Gastrocnemius medialis (tissue), 4 donors: ENCODE measurements around the gene ZSWIM7. TPM values are rescaled to one million over a fixed set of nuclear protein-coding genes. Genes with fewer than 3 reads are reported as not detected.

ENCODE experiments used
- ATAC-seq, 2 donors: fragments of 150-250 bp; one replicate each; pipeline ENCODE4 v1.9.1; 2016
- DNase-seq, 2 donors: peaks; one replicate each; pipeline ENCODE4 v3.0.0-alpha.2; 2019
- H3K27ac ChIP-seq, 4 donors: fragments of 200-600 bp; sonication (generic); 1 replicate in 1 of 4; 2 replicates in 3 of 4; pipeline ENCODE4 v1.5.1; 2016 to 2018; ENCODE audit warnings: mild to moderate bottlenecking in 2 of 4, moderate library complexity in 1 of 4
- H3K27me3 ChIP-seq, 3 donors: fragments of 200-600 bp; sonication (generic) in 2 of 3; 1 replicate in 1 of 3; 2 replicates in 2 of 3; pipeline versions ENCODE4 v1.5.1 to v1.6.0; 2016 to 2019; ENCODE audit warnings: mild to moderate bottlenecking in 1 of 3, moderate library complexity in 1 of 3
- H3K36me3 ChIP-seq, 2 donors: fragments of 200-600 bp; sonication (generic) in 1 of 2; one replicate each; pipeline ENCODE4 v1.5.1; 2017 to 2018
- H3K4me1 ChIP-seq, 2 donors: fragments of 200-600 bp; sonication (generic) in 1 of 2; one replicate each; pipeline ENCODE4 v1.5.1; 2016 to 2017; ENCODE audit warnings: mild to moderate bottlenecking in 2 of 2
- H3K4me3 ChIP-seq, 4 donors: fragments of 200-600 bp; sonication (generic) in 3 of 4; 1 replicate in 1 of 4; 2 replicates in 3 of 4; pipeline ENCODE4 v1.5.1; 2016 to 2019; ENCODE audit warnings: mild to moderate bottlenecking in 2 of 4
- H3K9me3 ChIP-seq, 3 donors: fragments of 200-600 bp; sonication (generic) in 2 of 3; 1 replicate in 1 of 3; 2 replicates in 2 of 3; pipeline ENCODE4 v1.5.1; 2016 to 2019
- POLR2A ChIP-seq, 2 donors: fragments of 450-650 bp; IDR thresholded peaks; one replicate each; pipeline ENCODE4 v1.6.1; 2017; ENCODE audit warnings: antibody characterized with exemption in 2 of 2, mild to moderate bottlenecking in 2 of 2, moderate library complexity in 2 of 2
- in situ Hi-C, 4 donors: fragments of 200-750 bp; cut with MboI; loops; one replicate each; pipeline versions ENCODE4 v1.15.0 to v1.8.0; 2017; ENCODE audit warnings: low sequenced_read_pairs in 4 of 4
- intact Hi-C: fragments of 100-400 bp; cut with DNase I; formaldehyde crosslinking; loops from one replicate; pipeline ENCODE4 v1.15.1; 2023; ENCODE audit warnings: low total_unique reads
- total RNA-seq, 4 donors: library from RNA; depleted of rRNA; stranded (reverse); fragments of >200 nt; gene quantifications; one replicate each; pipeline versions ENCODE4 v1.1.0 to v1.2.3, GENCODE V29; 2016
- TF ChIP-seq, protein P1 (sequence below), 5 experiments: fragments of 450-650 bp in 3 of 5; fragments of 200-600 bp in 2 of 5; sonication (generic) in 2 of 5; IDR thresholded peaks in 4 of 5; conservative IDR thresholded peaks in 1 of 5; 1 replicate in 4 of 5; 2 replicates in 1 of 5; pipeline ENCODE4 v1.5.1; 2016 to 2019; ENCODE audit warnings: antibody characterized with exemption in 5 of 5, mild to moderate bottlenecking in 3 of 5, moderate library complexity in 3 of 5

The ZSWIM7 gene, protein sequence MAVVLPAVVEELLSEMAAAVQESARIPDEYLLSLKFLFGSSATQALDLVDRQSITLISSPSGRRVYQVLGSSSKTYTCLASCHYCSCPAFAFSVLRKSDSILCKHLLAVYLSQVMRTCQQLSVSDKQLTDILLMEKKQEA
- total RNA-seq = 10 to 100 TPM; 13.2 to 19.5 (median 19.1) TPM

DNA sequence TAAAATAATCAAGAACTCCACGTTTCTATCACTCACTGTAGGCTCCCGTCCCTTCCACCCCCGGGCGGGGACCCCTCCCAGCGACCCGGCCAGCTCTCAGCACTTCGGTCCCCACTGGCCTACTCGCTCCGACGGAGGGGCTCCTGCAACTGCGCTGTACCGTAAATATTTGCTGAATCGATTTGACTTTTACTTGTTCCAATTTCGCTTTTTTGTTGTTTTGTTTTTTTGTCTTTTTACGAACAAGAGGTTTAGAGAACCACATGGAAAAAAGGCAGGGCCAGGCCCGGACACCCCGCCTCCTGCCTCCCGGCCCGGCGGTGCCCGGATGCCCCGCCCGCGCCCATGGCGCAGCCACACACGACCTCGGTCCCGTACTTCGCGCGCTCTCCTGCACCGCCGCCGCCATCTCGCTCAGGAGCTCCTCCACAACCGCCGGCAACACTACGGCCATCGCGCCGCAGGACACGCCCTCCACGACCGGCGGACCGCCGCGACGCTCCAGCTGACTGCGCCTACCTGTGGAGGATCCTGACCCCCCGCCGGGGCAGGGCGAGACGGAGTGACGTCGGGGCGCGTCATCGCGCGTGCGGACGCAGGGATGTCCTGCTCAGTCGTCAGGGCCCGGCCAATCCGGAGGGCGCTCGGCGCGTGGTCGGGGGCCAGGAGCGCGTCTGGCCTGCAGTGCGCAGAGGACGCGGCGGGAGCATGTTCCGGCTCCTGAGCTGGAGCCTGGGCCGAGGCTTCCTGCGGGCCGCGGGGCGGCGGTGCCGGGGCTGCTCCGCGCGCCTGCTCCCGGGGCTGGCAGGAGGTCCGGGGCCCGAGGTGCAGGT, at the start of gene ZSWIM7, which contains the start of gene TTC19:
TSS of gene ZSWIM7 (minus strand) at position 564 of the 833 bp plus-strand sequence. CDS start at position 454, 110 bp downstream.
TSS of gene TTC19 (plus strand) at position 684 of the 833 bp plus-strand sequence. CDS start at position 709, 25 bp downstream.
- H3K36me3 ChIP-seq = peaks cover 0 to 34% of the 10 kb centered on the region in 2 donors
- peak; percentile 99 for TF ChIP-seq POLR2A (IDR thresholded peaks at IDR 0.05)
- TF ChIP-seq, protein P1, sequence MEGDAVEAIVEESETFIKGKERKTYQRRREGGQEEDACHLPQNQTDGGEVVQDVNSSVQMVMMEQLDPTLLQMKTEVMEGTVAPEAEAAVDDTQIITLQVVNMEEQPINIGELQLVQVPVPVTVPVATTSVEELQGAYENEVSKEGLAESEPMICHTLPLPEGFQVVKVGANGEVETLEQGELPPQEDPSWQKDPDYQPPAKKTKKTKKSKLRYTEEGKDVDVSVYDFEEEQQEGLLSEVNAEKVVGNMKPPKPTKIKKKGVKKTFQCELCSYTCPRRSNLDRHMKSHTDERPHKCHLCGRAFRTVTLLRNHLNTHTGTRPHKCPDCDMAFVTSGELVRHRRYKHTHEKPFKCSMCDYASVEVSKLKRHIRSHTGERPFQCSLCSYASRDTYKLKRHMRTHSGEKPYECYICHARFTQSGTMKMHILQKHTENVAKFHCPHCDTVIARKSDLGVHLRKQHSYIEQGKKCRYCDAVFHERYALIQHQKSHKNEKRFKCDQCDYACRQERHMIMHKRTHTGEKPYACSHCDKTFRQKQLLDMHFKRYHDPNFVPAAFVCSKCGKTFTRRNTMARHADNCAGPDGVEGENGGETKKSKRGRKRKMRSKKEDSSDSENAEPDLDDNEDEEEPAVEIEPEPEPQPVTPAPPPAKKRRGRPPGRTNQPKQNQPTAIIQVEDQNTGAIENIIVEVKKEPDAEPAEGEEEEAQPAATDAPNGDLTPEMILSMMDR (IDR thresholded peaks at IDR 0.05 in 4 of 5, conservative IDR thresholded peaks at IDR 0.05 in 1 of 5) = peak in 1 of 5 experiments; percentile 17
- H3K9me3 ChIP-seq = no peaks in the 10 kb centered on the region
- intact Hi-C loops = loop anchor here (2.0 to 5.0 kb wide), 2 partner anchors 171 to 218 kb away; partner anchors contain the start of genes NCOR1 and PIGL
- H3K27ac ChIP-seq = peak within 1 kb of the TSS; percentile 89 to 94 (median 94)
- no peaks in the 10 kb centered on the region for H3K27me3 ChIP-seq
- in situ Hi-C loops = loop anchor here in 2 of 4 donors (25.0 kb wide), 1 partner anchor 162 kb away; no protein-coding TSS in a partner anchor
- peak within 1 kb of the TSS; percentile 81 to 96 (median 84) for H3K4me3 ChIP-seq
- H3K4me1 ChIP-seq = peaks cover 11 to 19% of the 10 kb centered on the region in 2 donors
- ATAC-seq (peak; percentile 89 to 92), DNase-seq (peak; percentile 96)

DNA sequence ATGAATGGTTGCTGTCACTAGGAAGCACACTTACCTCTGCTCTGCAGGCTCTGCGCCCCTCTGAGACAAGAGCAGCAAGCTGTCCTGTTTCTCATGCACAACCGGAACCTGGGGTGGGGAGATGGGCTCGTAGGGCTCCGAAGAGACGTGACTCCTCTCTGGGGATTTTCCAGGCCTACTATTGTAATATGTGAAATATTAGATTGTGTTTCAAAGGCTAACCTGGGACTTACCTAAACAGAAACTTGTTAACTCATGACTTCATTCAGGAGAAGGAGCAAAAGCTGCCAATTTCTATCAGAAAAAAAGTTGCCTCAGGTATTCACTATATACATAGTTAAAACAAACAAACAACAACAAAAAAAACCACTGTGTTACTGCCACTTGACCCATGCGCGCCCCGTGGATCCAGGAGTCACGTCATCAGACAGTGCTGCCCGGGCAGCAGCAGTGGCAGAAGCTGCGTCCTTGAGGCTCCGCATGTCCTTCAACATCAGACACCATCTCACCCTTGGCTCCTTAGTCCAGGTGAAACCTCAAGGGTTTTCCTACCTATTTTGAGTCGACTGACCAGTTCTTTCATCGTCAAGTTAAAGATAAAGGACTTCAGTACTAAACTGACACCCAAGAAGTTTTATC, 49.4 kb upstream of the ZSWIM7 start:
- TF ChIP-seq, protein P1 (IDR thresholded peaks at IDR 0.05 in 4 of 5, conservative IDR thresholded peaks at IDR 0.05 in 1 of 5) = no peak
- no peak for TF ChIP-seq POLR2A (IDR thresholded peaks at IDR 0.05)
- no peak overlapping the region for H3K4me3 ChIP-seq
- no peak for DNase-seq
- intact Hi-C loops = no loop called here
- H3K36me3 ChIP-seq = peaks cover 0 to 58% of the 10 kb centered on the region in 2 donors
- no peaks in the 10 kb centered on the region for H3K9me3 ChIP-seq
- no peaks in the 10 kb centered on the region for H3K27me3 ChIP-seq
- ATAC-seq = no peak
- H3K27ac ChIP-seq = no peak overlapping the region
- in situ Hi-C loops = no loop called here
- H3K4me1 ChIP-seq = no peaks in the 10 kb centered on the region

DNA sequence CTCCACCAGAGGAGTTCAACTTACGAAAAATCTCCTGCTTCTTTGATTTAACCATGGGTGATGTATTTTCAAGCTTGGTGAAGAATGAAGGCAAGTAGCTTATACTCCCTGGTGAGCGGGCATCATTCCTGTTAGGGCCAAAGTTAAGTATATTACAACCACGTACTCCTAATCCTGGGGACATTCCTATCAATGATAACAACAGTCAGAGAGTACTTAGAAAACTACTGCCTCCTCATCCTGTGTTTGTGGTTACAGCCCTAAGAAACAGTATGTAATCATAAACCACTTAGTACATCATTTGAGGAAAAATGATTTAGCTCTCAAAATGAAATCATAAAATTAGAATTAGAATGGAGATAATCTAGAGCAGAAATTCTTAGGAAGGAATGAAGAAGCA, 47.5 kb upstream of the ZSWIM7 start:
- Histone ChIP-seq H3K9me3 (no peaks in the 10 kb centered on the region), H3K27me3 (no peaks in the 10 kb centered on the region), H3K36me3 (peaks cover 0 to 70% of the 10 kb centered on the region in 2 donors), H3K4me3 (no peak overlapping the region), H3K27ac (no peak overlapping the region), H3K4me1 (no peaks in the 10 kb centered on the region)
- TF ChIP-seq, protein P1 (IDR thresholded peaks at IDR 0.05 in 4 of 5, conservative IDR thresholded peaks at IDR 0.05 in 1 of 5) = no peak
- TF ChIP-seq POLR2A (IDR thresholded peaks at IDR 0.05) = no peak
- intact Hi-C loops = no loop called here
- ATAC-seq (no peak), DNase-seq (no peak)
- in situ Hi-C loops = no loop called here

DNA sequence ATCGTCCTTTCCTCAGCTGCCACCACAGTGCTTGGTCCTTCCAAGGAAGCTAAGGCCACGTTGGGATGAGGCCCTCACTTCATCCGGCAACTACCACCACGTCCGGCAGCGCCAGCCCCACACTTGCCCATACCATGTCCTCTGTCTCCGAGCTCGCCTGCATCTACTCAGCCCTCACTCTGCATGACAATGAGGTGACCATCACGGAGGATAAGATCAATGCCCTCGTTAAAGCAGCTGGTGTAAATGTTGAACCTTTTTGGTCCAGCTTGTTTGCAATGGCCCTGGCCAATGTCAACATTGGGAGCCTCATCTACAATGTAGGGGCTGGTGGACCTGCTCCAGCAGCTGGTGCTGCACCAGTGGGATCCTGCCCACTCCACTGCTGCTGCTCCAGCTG, 45.0 kb upstream of the ZSWIM7 start:
- in situ Hi-C loops = no loop called here
- intact Hi-C loops = no loop called here
- peaks cover 0 to 88% of the 10 kb centered on the region in 2 donors for H3K36me3 ChIP-seq
- no peaks in the 10 kb centered on the region for H3K27me3 ChIP-seq
- TF ChIP-seq, protein P1 (IDR thresholded peaks at IDR 0.05 in 4 of 5, conservative IDR thresholded peaks at IDR 0.05 in 1 of 5) = no peak
- no peak for TF ChIP-seq POLR2A (IDR thresholded peaks at IDR 0.05)
- no peaks in the 10 kb centered on the region for H3K9me3 ChIP-seq
- H3K4me1 ChIP-seq = no peaks in the 10 kb centered on the region
- ATAC-seq (no peak), DNase-seq (no peak)
- H3K4me3 ChIP-seq = no peak overlapping the region
- no peak overlapping the region for H3K27ac ChIP-seq
